HL-60 (cell line): ENCODE data around the gene TBC1D24.
"Not testable (repeated sequence)": the region's sequence is repeated elsewhere in the genome, so short reads cannot be mapped to it uniquely, and the experiment has no call there.

Experiments
- GABPA ChIP-seq: IDR thresholded peaks from 2 replicates; pipeline ENCODE4 v1.6.1; 2012; ENCODE audit warnings: low read depth
- POLR2AphosphoS5 ChIP-seq: IDR thresholded peaks from 2 replicates; pipeline ENCODE4 v1.6.1; 2012; ENCODE audit warnings: low read depth
- SPI1 ChIP-seq: IDR thresholded peaks from 2 replicates; pipeline ENCODE4 v1.6.1; 2012; ENCODE audit warnings: low read depth, mild to moderate bottlenecking, borderline replicate concordance
- TF ChIP-seq, protein P1 (sequence below): IDR thresholded peaks from one replicate; pipeline ENCODE4 v1.5.1; 2011; ENCODE audit warnings: low read length, control low read depth, inconsistent platforms; ENCODE audit not compliant: insufficient read depth
- TF ChIP-seq, protein P2 (sequence below): IDR thresholded peaks from 2 replicates; pipeline ENCODE4 v1.6.1; 2012; ENCODE audit warnings: low read depth; ENCODE audit not compliant: insufficient replicate concordance

DNA sequence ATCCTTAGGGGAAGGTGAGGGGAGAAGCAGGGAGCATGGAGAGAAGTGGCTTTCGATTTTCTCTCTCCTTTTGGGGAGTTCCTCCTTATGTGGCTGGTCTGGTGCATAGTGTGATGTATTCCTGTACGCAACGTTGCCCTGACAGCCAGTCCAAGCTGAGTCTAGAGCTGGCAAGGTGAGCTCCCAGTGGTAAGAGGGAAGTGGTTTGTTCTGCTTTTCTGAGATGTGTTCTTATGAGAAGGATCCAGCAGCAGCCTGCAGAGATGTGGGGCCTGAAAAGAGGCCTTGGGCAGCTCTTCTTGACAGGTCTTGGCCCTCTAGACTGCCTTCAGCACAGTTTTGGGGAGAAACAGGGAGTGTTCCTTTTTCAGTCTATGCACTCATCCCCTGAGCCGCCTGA is 66.0 kb downstream of the TBC1D24 start:
- TF ChIP-seq, protein P1, sequence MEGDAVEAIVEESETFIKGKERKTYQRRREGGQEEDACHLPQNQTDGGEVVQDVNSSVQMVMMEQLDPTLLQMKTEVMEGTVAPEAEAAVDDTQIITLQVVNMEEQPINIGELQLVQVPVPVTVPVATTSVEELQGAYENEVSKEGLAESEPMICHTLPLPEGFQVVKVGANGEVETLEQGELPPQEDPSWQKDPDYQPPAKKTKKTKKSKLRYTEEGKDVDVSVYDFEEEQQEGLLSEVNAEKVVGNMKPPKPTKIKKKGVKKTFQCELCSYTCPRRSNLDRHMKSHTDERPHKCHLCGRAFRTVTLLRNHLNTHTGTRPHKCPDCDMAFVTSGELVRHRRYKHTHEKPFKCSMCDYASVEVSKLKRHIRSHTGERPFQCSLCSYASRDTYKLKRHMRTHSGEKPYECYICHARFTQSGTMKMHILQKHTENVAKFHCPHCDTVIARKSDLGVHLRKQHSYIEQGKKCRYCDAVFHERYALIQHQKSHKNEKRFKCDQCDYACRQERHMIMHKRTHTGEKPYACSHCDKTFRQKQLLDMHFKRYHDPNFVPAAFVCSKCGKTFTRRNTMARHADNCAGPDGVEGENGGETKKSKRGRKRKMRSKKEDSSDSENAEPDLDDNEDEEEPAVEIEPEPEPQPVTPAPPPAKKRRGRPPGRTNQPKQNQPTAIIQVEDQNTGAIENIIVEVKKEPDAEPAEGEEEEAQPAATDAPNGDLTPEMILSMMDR = not testable (repeated sequence)
- TF ChIP-seq POLR2AphosphoS5, GABPA: not testable (repeated sequence)
- TF ChIP-seq, protein P2, sequence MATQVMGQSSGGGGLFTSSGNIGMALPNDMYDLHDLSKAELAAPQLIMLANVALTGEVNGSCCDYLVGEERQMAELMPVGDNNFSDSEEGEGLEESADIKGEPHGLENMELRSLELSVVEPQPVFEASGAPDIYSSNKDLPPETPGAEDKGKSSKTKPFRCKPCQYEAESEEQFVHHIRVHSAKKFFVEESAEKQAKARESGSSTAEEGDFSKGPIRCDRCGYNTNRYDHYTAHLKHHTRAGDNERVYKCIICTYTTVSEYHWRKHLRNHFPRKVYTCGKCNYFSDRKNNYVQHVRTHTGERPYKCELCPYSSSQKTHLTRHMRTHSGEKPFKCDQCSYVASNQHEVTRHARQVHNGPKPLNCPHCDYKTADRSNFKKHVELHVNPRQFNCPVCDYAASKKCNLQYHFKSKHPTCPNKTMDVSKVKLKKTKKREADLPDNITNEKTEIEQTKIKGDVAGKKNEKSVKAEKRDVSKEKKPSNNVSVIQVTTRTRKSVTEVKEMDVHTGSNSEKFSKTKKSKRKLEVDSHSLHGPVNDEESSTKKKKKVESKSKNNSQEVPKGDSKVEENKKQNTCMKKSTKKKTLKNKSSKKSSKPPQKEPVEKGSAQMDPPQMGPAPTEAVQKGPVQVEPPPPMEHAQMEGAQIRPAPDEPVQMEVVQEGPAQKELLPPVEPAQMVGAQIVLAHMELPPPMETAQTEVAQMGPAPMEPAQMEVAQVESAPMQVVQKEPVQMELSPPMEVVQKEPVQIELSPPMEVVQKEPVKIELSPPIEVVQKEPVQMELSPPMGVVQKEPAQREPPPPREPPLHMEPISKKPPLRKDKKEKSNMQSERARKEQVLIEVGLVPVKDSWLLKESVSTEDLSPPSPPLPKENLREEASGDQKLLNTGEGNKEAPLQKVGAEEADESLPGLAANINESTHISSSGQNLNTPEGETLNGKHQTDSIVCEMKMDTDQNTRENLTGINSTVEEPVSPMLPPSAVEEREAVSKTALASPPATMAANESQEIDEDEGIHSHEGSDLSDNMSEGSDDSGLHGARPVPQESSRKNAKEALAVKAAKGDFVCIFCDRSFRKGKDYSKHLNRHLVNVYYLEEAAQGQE = not testable (repeated sequence)
- TF ChIP-seq SPI1 = peak; percentile 72; the same call in 1 of the 2 replicates
